ENCODE data around the gene ANXA5.

Gene ANXA5

DNA sequence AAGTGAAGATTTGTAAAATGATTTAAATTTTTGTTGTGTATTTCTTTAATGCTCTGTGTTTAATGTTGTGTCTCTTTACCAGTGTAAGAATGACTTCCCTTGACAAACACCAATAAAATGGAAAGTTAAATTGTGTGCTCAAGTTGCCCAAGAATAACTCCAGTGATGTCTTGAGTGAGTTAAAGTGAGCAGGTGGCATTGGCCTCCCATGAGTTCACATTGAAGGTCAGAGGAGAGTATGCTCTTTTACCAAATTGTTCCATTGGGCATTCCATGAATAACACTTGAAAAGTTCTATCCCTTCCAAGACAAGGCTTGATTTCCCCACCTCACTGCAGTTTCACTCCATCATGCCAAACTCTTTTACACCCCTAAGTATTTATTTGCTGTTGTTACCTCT, 4.5 kb downstream of the ANXA5 start:
- no peak overlapping the region for H3K4me3 ChIP-seq (ENCODE audit: low read depth, low read length)
- TF ChIP-seq, protein P1, sequence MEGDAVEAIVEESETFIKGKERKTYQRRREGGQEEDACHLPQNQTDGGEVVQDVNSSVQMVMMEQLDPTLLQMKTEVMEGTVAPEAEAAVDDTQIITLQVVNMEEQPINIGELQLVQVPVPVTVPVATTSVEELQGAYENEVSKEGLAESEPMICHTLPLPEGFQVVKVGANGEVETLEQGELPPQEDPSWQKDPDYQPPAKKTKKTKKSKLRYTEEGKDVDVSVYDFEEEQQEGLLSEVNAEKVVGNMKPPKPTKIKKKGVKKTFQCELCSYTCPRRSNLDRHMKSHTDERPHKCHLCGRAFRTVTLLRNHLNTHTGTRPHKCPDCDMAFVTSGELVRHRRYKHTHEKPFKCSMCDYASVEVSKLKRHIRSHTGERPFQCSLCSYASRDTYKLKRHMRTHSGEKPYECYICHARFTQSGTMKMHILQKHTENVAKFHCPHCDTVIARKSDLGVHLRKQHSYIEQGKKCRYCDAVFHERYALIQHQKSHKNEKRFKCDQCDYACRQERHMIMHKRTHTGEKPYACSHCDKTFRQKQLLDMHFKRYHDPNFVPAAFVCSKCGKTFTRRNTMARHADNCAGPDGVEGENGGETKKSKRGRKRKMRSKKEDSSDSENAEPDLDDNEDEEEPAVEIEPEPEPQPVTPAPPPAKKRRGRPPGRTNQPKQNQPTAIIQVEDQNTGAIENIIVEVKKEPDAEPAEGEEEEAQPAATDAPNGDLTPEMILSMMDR (IDR thresholded peaks at IDR 0.05; ENCODE audit: borderline replicate concordance, insufficient read depth, low read depth, low read length): no peak

DNA sequence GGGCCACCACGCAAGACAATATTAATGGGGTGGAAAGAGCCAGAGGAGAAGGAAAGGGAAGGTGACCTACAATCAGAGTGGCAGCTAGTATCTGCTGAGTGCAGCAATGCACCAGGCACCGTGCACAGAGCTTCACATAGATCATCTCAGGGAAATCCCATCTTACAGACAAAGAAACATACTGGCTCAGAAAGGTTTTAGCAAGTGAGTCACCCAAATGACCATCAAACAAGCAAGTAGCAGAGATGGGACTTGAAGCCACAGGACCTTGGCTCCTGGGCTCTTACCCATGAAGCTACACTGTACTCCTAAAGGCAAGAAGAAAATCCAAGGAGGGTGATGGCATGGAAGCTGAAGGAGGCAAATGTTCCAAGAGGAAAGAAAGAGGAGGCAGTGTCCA, 6.8 kb downstream of the ANXA5 start:
- TF ChIP-seq, protein P1 (IDR thresholded peaks at IDR 0.05; ENCODE audit: borderline replicate concordance, insufficient read depth, low read depth, low read length): no peak
- H3K4me3 ChIP-seq (ENCODE audit: low read depth, low read length): no peak overlapping the region

DNA sequence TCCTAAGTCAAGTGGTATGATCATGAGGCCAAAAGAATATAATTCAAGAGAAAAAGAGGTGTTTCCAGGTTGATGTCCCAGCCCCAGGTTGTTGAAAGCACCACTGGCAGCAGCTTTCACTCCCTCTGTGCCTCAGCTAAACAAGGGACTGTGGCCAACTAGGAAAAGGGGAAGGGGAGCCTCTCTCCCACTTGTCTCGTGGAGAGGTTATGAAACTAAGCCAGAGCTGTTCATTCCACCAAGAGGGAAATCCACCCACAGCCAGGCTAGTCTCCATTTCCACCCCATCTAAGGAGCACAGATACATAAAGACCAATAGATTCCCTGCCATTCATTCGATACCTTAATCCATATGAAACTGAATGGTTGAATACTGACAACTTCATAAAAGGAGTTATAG, 8.1 kb downstream of the ANXA5 start:
- TF ChIP-seq, protein P1 (IDR thresholded peaks at IDR 0.05; ENCODE audit: borderline replicate concordance, insufficient read depth, low read depth, low read length): no peak
- no peak overlapping the region for H3K4me3 ChIP-seq (ENCODE audit: low read depth, low read length)

DNA sequence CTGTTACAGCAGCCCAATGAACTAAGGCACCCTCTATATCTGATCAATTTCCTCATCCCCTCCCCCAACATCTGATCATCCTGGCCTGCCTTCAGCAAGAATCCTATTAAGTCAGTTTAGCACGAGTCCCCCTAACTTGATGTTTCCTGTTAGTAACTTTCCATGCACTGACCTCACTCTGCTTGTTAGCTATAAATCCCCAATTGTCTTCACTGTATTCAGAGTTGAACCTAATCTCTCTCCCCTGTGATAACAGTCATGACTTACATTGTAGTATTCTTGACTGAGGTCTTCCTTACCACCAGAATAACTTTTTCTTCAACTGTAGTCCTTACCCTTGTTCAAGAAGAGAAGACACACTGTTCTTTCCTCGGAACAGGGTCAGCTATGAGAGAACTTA, 8.5 kb downstream of the ANXA5 start:
- no peak overlapping the region for H3K4me3 ChIP-seq (ENCODE audit: low read depth, low read length)
- TF ChIP-seq, protein P1 (IDR thresholded peaks at IDR 0.05; ENCODE audit: borderline replicate concordance, insufficient read depth, low read depth, low read length): no peak

DNA sequence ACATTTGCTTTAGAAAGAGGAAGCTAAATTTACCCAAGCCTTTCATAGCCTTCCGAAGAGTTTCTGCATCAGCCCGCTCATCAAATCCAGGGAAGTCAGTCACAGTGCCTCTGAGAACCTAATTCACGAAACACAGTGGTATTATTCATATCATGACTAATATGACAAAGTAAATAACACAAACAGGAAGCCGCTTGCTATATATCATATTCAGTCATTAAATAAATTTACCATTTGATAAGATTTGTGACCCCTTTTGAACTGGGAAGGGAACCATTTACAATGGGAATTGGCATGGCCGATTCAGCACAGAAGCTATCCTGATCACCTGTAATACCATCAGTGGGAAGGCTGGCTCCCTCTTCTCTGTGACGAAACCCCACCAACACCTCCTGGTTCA, 10.5 kb downstream of the ANXA5 start:
- TF ChIP-seq, protein P1 (IDR thresholded peaks at IDR 0.05; ENCODE audit: borderline replicate concordance, insufficient read depth, low read depth, low read length): no peak
- no peak overlapping the region for H3K4me3 ChIP-seq (ENCODE audit: low read depth, low read length)

- TF ChIP-seq, protein P1 (IDR thresholded peaks at IDR 0.05; ENCODE audit: borderline replicate concordance, insufficient read depth, low read depth, low read length): no peak
These were observed 11.5 kb downstream of the ANXA5 start for GRCh38 chr4:121685257-121685656.

GRCh38 chr4:121684561-121684960, 12.2 kb downstream of the ANXA5 start:
- TF ChIP-seq, protein P1 (IDR thresholded peaks at IDR 0.05; ENCODE audit: borderline replicate concordance, insufficient read depth, low read depth, low read length): no peak
- H3K4me3 ChIP-seq (ENCODE audit: low read depth, low read length): no peak overlapping the region

More at GRCh38 chr4:121685257-121685656, 11.5 kb downstream of the ANXA5 start:
- no peak overlapping the region for H3K4me3 ChIP-seq (ENCODE audit: low read depth, low read length)
